ENCODE data around the gene PRCP.

PRCP gene

DNA sequence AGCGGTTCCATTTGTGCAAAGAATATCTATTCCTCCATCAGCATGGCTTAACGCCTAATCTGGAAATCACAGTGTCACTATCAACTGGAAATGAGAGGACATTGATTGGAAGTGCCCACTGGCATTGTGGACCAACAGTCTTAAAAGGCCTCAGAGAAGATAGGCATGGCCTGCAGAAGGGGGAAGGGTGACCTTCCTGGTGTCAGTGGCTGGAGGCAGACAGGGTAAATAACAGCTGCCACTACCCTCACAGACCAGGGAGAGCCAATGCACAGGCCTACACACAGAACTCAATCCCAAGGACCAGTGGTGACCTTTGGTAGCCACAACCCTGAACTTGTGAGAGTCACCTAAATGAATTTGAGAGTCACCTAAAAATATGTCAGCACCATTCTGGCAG, 37.3 kb upstream of the PRCP start:
- Histone ChIP-seq H4K12ac (ENCODE audit: low read depth, low read length) (no peak overlapping the region), H2BK5ac (ENCODE audit: low read depth, low read length, poor library complexity) (no peak overlapping the region), H3K36me3 (ENCODE audit: control insufficient read depth in 1 of 2, insufficient read depth in 2 of 2, low read length in 2 of 2) (peaks cover 0 to under 1% of the 10 kb centered on the region in 2 experiments), H3K79me2 (ENCODE audit: control insufficient read depth, insufficient read depth, low read length, poor library complexity) (no peaks in the 10 kb centered on the region), H3K79me1 (ENCODE audit: low read length) (no peaks in the 10 kb centered on the region), H3K4me2 (ENCODE audit: low read length) (no peak overlapping the region), H2BK12ac (ENCODE audit: low read length) (no peak overlapping the region), H3K9me3 (ENCODE audit: insufficient read depth, low read depth, low read length) (peaks cover 2% of the 10 kb centered on the region), H2AFZ (ENCODE audit: insufficient read depth, low read length, poor library complexity) (no peak overlapping the region), H3K9ac (ENCODE audit: low read length) (no peak overlapping the region), H3K14ac (ENCODE audit: low read length) (no peak overlapping the region), H3K4ac (ENCODE audit: low read depth, low read length) (no peak overlapping the region), H3K18ac (ENCODE audit: low read length) (no peak overlapping the region), H3K27ac (ENCODE audit: low read depth, low read length) (no peak overlapping the region), H4K8ac (ENCODE audit: low read depth, low read length) (no peak overlapping the region), H3K4me1 (ENCODE audit: control insufficient read depth in 1 of 2, insufficient read depth in 2 of 2, low read length in 2 of 2) (peaks cover 0 to 2% of the 10 kb centered on the region in 2 experiments), H3K4me3 (ENCODE audit: low read depth, low read length) (no peak overlapping the region), H3K23ac (ENCODE audit: low read length) (no peak overlapping the region), H2AK5ac (ENCODE audit: low read length) (no peak overlapping the region), H4K91ac (ENCODE audit: low read depth, low read length) (no peak overlapping the region), H3K27me3 (ENCODE audit: insufficient read depth, low read length) (no peaks in the 10 kb centered on the region), H2BK120ac (ENCODE audit: insufficient read depth, low read length, poor library complexity) (no peak overlapping the region)
- no peak for DNase-seq
- no CpG with 5 or more reads among the region's 2 CpGs for WGBS (ENCODE audit: extremely low coverage, insufficient coverage, insufficient read length)

DNA sequence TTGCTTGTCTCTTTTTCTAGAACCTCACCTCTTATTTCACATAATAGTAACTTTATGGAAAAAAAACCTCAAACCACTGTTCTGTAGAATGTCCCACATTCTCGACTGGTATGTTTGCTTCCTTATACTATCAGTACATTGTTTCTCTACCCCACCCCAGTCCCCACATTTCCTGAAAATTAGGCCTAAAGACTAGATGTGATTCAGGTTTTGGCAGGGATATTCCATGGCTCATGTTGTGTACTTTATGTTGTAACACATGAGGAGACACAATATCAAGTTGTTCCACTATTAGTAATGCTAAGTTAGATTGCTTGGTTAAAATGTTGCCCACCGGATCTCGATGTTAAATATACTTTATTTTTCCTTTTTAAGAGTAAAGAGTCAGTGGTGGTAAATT, 36.0 kb upstream of the PRCP start:
- Histone ChIP-seq H2AK5ac (ENCODE audit: low read length) (no peak overlapping the region), H3K4me2 (ENCODE audit: low read length) (no peak overlapping the region), H2AFZ (ENCODE audit: insufficient read depth, low read length, poor library complexity) (no peak overlapping the region), H3K27me3 (ENCODE audit: insufficient read depth, low read length) (no peaks in the 10 kb centered on the region), H3K4me1 (ENCODE audit: control insufficient read depth in 1 of 2, insufficient read depth in 2 of 2, low read length in 2 of 2) (peaks cover 0 to 2% of the 10 kb centered on the region in 2 experiments), H4K8ac (ENCODE audit: low read depth, low read length) (no peak overlapping the region), H3K4me3 (ENCODE audit: low read depth, low read length) (no peak overlapping the region), H4K91ac (ENCODE audit: low read depth, low read length) (no peak overlapping the region), H4K12ac (ENCODE audit: low read depth, low read length) (no peak overlapping the region), H3K9ac (ENCODE audit: low read length) (no peak overlapping the region), H2BK12ac (ENCODE audit: low read length) (no peak overlapping the region), H3K79me1 (ENCODE audit: low read length) (no peaks in the 10 kb centered on the region), H3K36me3 (ENCODE audit: control insufficient read depth in 1 of 2, insufficient read depth in 2 of 2, low read length in 2 of 2) (peaks cover 0 to 4% of the 10 kb centered on the region in 2 experiments), H3K27ac (ENCODE audit: low read depth, low read length) (no peak overlapping the region), H3K18ac (ENCODE audit: low read length) (no peak overlapping the region), H2BK5ac (ENCODE audit: low read depth, low read length, poor library complexity) (no peak overlapping the region), H3K23ac (ENCODE audit: low read length) (no peak overlapping the region), H3K4ac (ENCODE audit: low read depth, low read length) (no peak overlapping the region), H3K79me2 (ENCODE audit: control insufficient read depth, insufficient read depth, low read length, poor library complexity) (no peaks in the 10 kb centered on the region), H3K9me3 (ENCODE audit: insufficient read depth, low read depth, low read length) (no peaks in the 10 kb centered on the region), H2BK120ac (ENCODE audit: insufficient read depth, low read length, poor library complexity) (no peak overlapping the region), H3K14ac (ENCODE audit: low read length) (no peak overlapping the region)
- WGBS (ENCODE audit: extremely low coverage, insufficient coverage, insufficient read length): no CpG with 5 or more reads among the region's 3 CpGs
- DNase-seq: no peak

DNA sequence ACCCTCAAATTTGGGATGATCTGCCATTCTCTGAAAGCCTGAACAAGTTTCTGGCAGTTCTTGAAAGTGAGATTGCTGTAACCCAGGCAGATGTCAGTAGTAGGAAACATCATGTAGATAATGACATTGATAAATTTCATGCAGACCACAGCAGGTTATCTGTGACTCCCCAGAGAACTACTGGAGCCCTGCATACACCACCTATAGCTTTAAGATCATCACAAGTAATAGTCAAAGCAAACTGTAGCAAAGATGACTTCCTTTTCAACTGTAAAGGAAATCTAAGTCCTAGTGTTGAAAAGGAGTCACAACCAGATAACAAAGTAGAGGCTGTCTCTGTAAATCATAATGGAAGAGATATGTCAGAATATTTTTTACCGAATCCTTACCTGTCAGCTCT, 32.3 kb upstream of the PRCP start:
- Histone ChIP-seq H4K91ac (ENCODE audit: low read depth, low read length) (no peak overlapping the region), H3K9me3 (ENCODE audit: insufficient read depth, low read depth, low read length) (no peaks in the 10 kb centered on the region), H2BK5ac (ENCODE audit: low read depth, low read length, poor library complexity) (no peak overlapping the region), H2BK12ac (ENCODE audit: low read length) (no peak overlapping the region), H3K23ac (ENCODE audit: low read length) (no peak overlapping the region), H4K12ac (ENCODE audit: low read depth, low read length) (no peak overlapping the region), H3K4ac (ENCODE audit: low read depth, low read length) (no peak overlapping the region), H3K79me2 (ENCODE audit: control insufficient read depth, insufficient read depth, low read length, poor library complexity) (no peaks in the 10 kb centered on the region), H3K27ac (ENCODE audit: low read depth, low read length) (no peak overlapping the region), H3K14ac (ENCODE audit: low read length) (no peak overlapping the region), H3K4me1 (ENCODE audit: control insufficient read depth in 1 of 2, insufficient read depth in 2 of 2, low read length in 2 of 2) (no peaks in the 10 kb centered on the region), H3K79me1 (ENCODE audit: low read length) (no peaks in the 10 kb centered on the region), H2AFZ (ENCODE audit: insufficient read depth, low read length, poor library complexity) (no peak overlapping the region), H3K36me3 (ENCODE audit: control insufficient read depth in 1 of 2, insufficient read depth in 2 of 2, low read length in 2 of 2) (peaks cover 0 to 4% of the 10 kb centered on the region in 2 experiments), H3K4me3 (ENCODE audit: low read depth, low read length) (no peak overlapping the region), H3K4me2 (ENCODE audit: low read length) (no peak overlapping the region), H2AK5ac (ENCODE audit: low read length) (no peak overlapping the region), H4K8ac (ENCODE audit: low read depth, low read length) (no peak overlapping the region), H3K18ac (ENCODE audit: low read length) (no peak overlapping the region), H3K9ac (ENCODE audit: low read length) (no peak overlapping the region), H3K27me3 (ENCODE audit: insufficient read depth, low read length) (no peaks in the 10 kb centered on the region), H2BK120ac (ENCODE audit: insufficient read depth, low read length, poor library complexity) (no peak overlapping the region)
- no peak for DNase-seq
- WGBS (ENCODE audit: extremely low coverage, insufficient coverage, insufficient read length): no CpG with 5 or more reads among the region's 1 CpG

DNA sequence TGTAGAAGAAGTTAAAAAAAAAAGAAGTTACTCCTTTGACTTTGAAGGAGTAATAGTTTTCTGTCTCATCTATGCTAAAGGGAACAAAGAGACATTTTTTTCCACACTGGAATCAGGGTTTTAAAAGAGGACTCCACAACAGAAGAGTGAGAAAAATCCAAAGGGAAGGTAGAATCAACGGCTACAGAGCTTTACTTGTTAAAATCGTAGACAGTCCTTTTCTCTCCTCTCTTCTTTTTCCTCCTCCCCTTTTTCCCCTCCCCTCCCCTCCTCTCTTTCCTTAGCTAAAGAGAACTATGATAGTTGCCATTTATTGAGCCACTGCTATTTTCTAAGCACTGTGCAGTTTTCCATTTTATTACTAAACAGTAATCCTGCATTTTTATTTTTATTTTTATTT, 30.5 kb upstream of the PRCP start:
- Histone ChIP-seq H2BK12ac (ENCODE audit: low read length) (no peak overlapping the region), H3K27me3 (ENCODE audit: insufficient read depth, low read length) (no peaks in the 10 kb centered on the region), H3K4me3 (ENCODE audit: low read depth, low read length) (no peak overlapping the region), H2BK5ac (ENCODE audit: low read depth, low read length, poor library complexity) (no peak overlapping the region), H2AK5ac (ENCODE audit: low read length) (no peak overlapping the region), H3K18ac (ENCODE audit: low read length) (no peak overlapping the region), H3K79me1 (ENCODE audit: low read length) (no peaks in the 10 kb centered on the region), H3K9ac (ENCODE audit: low read length) (no peak overlapping the region), H3K4me1 (ENCODE audit: control insufficient read depth in 1 of 2, insufficient read depth in 2 of 2, low read length in 2 of 2) (no peaks in the 10 kb centered on the region), H3K27ac (ENCODE audit: low read depth, low read length) (no peak overlapping the region), H3K23ac (ENCODE audit: low read length) (no peak overlapping the region), H3K79me2 (ENCODE audit: control insufficient read depth, insufficient read depth, low read length, poor library complexity) (no peaks in the 10 kb centered on the region), H3K36me3 (ENCODE audit: control insufficient read depth in 1 of 2, insufficient read depth in 2 of 2, low read length in 2 of 2) (peaks cover 0 to 4% of the 10 kb centered on the region in 2 experiments), H4K91ac (ENCODE audit: low read depth, low read length) (no peak overlapping the region), H3K4ac (ENCODE audit: low read depth, low read length) (no peak overlapping the region), H2AFZ (ENCODE audit: insufficient read depth, low read length, poor library complexity) (no peak overlapping the region), H4K12ac (ENCODE audit: low read depth, low read length) (no peak overlapping the region), H3K14ac (ENCODE audit: low read length) (no peak overlapping the region), H4K8ac (ENCODE audit: low read depth, low read length) (no peak overlapping the region), H2BK120ac (ENCODE audit: insufficient read depth, low read length, poor library complexity) (no peak overlapping the region), H3K4me2 (ENCODE audit: low read length) (no peak overlapping the region), H3K9me3 (ENCODE audit: insufficient read depth, low read depth, low read length) (no peaks in the 10 kb centered on the region)
- DNase-seq: no peak
- WGBS (ENCODE audit: extremely low coverage, insufficient coverage, insufficient read length): no CpG with 5 or more reads among the region's 2 CpGs

All from trophoblast cell (in vitro differentiated cells and primary cell).